Cardiac atrium fibroblast (primary cell): ENCODE data around the gene TRIP12. TPM values are rescaled to one million over a fixed set of nuclear protein-coding genes. Genes with fewer than 3 reads are reported as not detected.

Experiments used
- total RNA-seq: library from RNA; depleted of rRNA; stranded (reverse); fragments of >200 nt; gene quantifications from 2 replicates; pipeline ENCODE4 v1.2.3, GENCODE V29; 2015

TRIP12 gene
- total RNA-seq, result 66.8 and 143 TPM in 2 replicates

DNA sequence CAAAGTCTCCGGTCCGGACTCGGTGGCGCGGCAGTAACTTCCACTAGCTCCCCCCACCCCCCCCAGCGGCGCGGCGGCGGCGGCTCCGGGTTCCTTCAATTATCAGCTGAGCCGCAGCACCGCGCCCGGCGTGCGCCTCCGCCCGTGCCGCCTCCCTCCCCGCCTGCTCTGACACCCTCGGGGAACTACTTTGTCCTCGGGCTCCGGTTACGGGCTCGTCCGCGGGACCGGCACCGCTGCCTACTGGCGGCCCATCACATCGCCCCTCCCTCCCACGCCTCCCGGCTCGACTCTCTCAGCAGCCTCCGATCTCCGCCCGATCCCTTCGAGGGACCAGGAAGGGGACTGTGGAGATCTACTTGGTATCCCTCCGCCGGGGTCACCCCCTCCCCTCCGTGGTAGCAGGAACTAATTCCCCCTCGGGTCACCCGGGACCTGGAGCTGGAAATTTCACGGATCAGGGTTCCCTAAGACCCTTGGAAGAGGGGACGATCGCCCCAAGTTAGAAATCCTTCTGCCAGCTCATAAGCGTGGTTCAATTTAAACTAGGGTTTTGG is at the start of gene TRIP12:
TRIP12 (minus strand) TSS at position 118 of the 557 bp plus-strand sequence. CDS start 41,930 bp downstream, outside the sequence.

DNA sequence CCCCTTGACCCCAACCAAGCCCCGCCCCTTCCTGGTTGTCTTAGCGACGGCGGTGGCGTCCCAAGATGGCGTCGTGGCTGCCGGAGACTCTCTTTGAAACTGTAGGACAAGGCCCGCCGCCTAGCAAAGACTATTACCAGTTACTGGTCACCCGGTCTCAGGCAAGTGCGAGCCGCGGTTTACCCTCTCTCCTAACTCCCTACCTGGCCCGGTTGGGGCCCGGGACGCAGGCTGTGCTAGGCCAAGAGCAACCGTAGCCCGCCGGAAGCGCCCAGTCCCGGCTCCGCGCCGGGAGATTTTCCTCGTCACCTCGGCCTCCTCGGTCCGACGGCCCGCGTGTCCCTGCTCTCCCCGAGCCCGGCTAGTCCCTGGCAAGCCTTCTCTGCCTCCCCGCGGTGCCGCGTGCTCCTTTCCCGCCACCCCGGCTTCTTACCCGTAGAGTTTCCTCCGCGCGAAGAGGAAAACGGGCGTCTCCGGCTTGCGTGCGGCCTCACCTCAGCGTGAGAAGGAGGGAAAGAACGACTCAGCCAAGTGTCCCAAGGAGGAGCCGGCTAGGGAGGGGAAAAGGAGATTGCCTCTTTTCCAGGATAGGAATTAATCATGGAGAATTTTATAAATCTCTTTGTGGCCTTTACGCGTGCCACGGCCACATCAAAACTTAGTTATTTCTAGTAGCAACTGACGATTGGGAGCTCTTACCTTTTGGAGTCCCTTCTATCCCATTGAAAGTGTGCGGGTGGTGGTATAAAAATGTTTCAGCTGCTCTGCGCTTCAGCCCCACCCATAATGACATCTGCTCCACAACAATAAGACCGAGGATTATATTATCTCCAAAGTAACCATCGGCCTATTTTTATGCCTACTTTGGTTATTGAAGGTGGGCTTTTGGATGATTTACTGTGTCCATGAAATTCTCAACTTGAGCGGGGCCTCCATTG is 909 bp upstream of the TRIP12 start, which contains the start of gene FBXO36:
FBXO36 (plus strand) TSS at position 55 of the 938 bp plus-strand sequence; CDS start at position 66, 11 bp downstream.

DNA sequence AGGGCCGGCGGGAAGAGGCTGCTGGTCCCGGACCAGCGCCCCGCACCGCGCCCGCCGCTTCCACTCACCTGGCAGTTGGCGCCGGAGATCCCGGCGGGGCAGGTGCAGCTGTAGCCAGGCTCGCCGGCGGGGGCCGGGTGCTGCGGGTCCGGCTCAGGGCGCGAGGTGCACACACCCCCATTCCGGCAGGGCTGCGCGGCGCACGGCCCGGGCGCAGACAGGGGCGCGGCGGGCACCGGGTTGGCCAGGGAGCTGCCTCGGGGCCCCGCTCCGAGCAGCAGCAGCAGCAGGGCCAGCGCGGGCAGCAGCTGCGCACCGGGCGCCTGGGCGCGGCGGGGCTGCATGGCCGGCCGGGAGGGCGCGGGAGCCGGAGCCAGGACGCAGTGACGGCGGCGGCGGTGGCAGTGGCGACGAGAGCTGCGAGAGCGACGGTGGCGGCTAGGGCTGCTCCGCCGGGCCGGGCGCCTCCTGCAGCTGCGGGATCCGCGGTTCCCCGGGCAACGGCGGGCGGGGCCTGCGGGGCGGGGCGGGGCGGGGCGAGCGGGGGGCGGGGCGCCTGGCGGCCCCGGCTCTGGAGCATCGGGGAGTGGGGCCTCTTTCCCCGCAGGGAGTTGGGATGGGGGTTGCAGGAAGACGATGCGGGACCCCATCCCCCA is 207.6 kb downstream of the TRIP12 start, which contains the start of gene DNER:
DNER (minus strand) TSS at position 476 of the 656 bp plus-strand sequence; CDS start at position 344, 132 bp downstream.

Other genes with a start within 250 kb of the TRIP12 start
- 0.36 and 14.1 TPM in 2 replicates for gene DNER, start 207.5 kb downstream of the TRIP12 start, total RNA-seq
- 1.8 TPM in 2 replicates for gene FBXO36, start 494 bp upstream of the TRIP12 start, total RNA-seq
- 0.18 and 0.49 TPM in 2 replicates for gene SLC16A14, start 146.9 kb upstream of the TRIP12 start, total RNA-seq